ENCODE measurements around the gene ALG14.

- TF ChIP-seq POLR2A (IDR thresholded peaks at IDR 0.05; ENCODE audit: low read depth, low read length), result peak; percentile 56; the same call in 1 of the 2 replicates
- TF ChIP-seq POLR2AphosphoS5 (IDR thresholded peaks at IDR 0.05; ENCODE audit: low read depth, low read length), result no peak
- TF ChIP-seq TAF1 (IDR thresholded peaks at IDR 0.05; ENCODE audit: borderline replicate concordance, low read depth, low read length), result 0 out of 2 replicates have a peak, but pooled peaks have one; percentile 44
These were observed 145.8 kb downstream of the ALG14 start, which contains the start of gene CNN3 for GRCh38 chr1:94926915-94927404.
